HEK293T (cell line): ENCODE measurements around the gene CBFA2T3.

Experiments
- CTCF ChIA-PET: fragments of 350-600 bp; formaldehyde crosslinking; extraction: SDS; loops from one replicate; lab custom pipeline; 2021; ENCODE audit warnings: antibody characterized with exemption, inconsistent platforms; lab: Yijun Ruan, JAX
- POLR2A ChIA-PET: fragments of 350-600 bp; formaldehyde crosslinking; extraction: SDS; loops from one replicate; lab custom pipeline; 2020; ENCODE audit warnings: antibody characterized with exemption, inconsistent platforms; lab: Yijun Ruan, JAX
- DNase-seq: peaks from one replicate; pipeline ENCODE4 v3.0.0; 2012; ENCODE audit warnings: mixed read lengths; ENCODE audit errors: extremely low spot score
- ARNT ChIP-seq: fragments of 450-650 bp; IDR thresholded peaks from 2 replicates; pipeline ENCODE4 v1.6.1; 2017; ENCODE audit warnings: mild to moderate bottlenecking
- BHLHE40 ChIP-seq: fragments of 450-650 bp; IDR thresholded peaks from 2 replicates; pipeline ENCODE4 v1.6.1; 2016; ENCODE audit warnings: mild to moderate bottlenecking, moderate library complexity, borderline replicate concordance
- CTBP1 ChIP-seq: fragments of 450-650 bp; IDR thresholded peaks from 2 replicates; pipeline ENCODE4 v1.6.1; 2016; ENCODE audit warnings: borderline replicate concordance
- ELF4 ChIP-seq: fragments of 450-650 bp; IDR thresholded peaks from 2 replicates; pipeline ENCODE4 v1.6.1; 2017; ENCODE audit warnings: antibody characterized with exemption
- FOXA1 ChIP-seq: fragments of 450-650 bp; IDR thresholded peaks from 2 replicates; pipeline ENCODE4 v1.6.1; 2016; ENCODE audit warnings: mild to moderate bottlenecking
- FOXK2 ChIP-seq: fragments of 450-650 bp; IDR thresholded peaks from 2 replicates; pipeline ENCODE4 v1.6.1; 2016; ENCODE audit warnings: mild to moderate bottlenecking
- FOXM1 ChIP-seq: fragments of 450-650 bp; IDR thresholded peaks from 2 replicates; pipeline ENCODE4 v1.6.1; 2017; ENCODE audit warnings: mild to moderate bottlenecking, borderline replicate concordance
- HDGF ChIP-seq: fragments of 450-650 bp; IDR thresholded peaks from 2 replicates; pipeline ENCODE4 v1.6.1; 2017; ENCODE audit warnings: antibody characterized with exemption, borderline replicate concordance
- L3MBTL2 ChIP-seq: fragments of 450-650 bp; conservative IDR thresholded peaks from 2 replicates; pipeline ENCODE4 v1.6.1; 2016; ENCODE audit warnings: mild to moderate bottlenecking
- LEF1 ChIP-seq: fragments of 450-650 bp; IDR thresholded peaks from 2 replicates; pipeline ENCODE4 v1.6.1; 2017; ENCODE audit warnings: mild to moderate bottlenecking, borderline replicate concordance
- NFRKB ChIP-seq: fragments of 450-650 bp; IDR thresholded peaks from 2 replicates; pipeline ENCODE4 v1.6.1; 2016; ENCODE audit warnings: mild to moderate bottlenecking, moderate library complexity
- PKNOX1 ChIP-seq: fragments of 450-650 bp; IDR thresholded peaks from 2 replicates; pipeline ENCODE4 v1.6.1; 2016
- SP1 ChIP-seq: fragments of 450-650 bp; IDR thresholded peaks from 2 replicates; pipeline ENCODE4 v1.6.1; 2017
- SUZ12 ChIP-seq: fragments of 450-650 bp; IDR thresholded peaks from 2 replicates; pipeline ENCODE4 v1.6.1; 2016; ENCODE audit warnings: mild to moderate bottlenecking
- TARDBP ChIP-seq: fragments of 450-650 bp; IDR thresholded peaks from 2 replicates; pipeline ENCODE4 v1.6.1; 2016
- ZNF384 ChIP-seq: fragments of 450-650 bp; IDR thresholded peaks from 2 replicates; pipeline ENCODE4 v1.6.1; 2016

CBFA2T3 gene

GRCh38 chr16:88855736-88856121 is 121.3 kb downstream of the CBFA2T3 start:
- ChIA-PET CTCF (interaction anchor here (0.8 kb wide), 1 partner anchor 40 kb away, joined by 4 read pairs; no protein-coding TSS in a partner anchor), POLR2A (no interaction called here)
- DNase-seq, result no peak
- no peak for TF ChIP-seq CTBP1
- TF ChIP-seq ZNF384, result no peak
- no peak for TF ChIP-seq FOXA1
- no peak for TF ChIP-seq FOXK2

- TF ChIP-seq HDGF (no peak), ARNT (no peak), BHLHE40 (no peak), L3MBTL2 (no peak), FOXM1 (no peak), FOXK2 (no peak), SP1 (no peak), PKNOX1 (no peak), SUZ12 (no peak), CTBP1 (no peak), ELF4 (no peak)
- ChIA-PET CTCF (no interaction called here), POLR2A (no interaction called here)
- DNase-seq, result no peak
Measured at GRCh38 chr16:88855176-88855575, 121.8 kb downstream of the CBFA2T3 start.

GRCh38 chr16:88854306-88855111 is 122.5 kb downstream of the CBFA2T3 start:
- no peak for DNase-seq
- no peak for TF ChIP-seq LEF1
- no peak for TF ChIP-seq ARNT
- no peak for TF ChIP-seq ELF4
- no peak for TF ChIP-seq SUZ12
- no peak for TF ChIP-seq PKNOX1
- TF ChIP-seq FOXM1, result no peak
- TF ChIP-seq NFRKB, result no peak
- TF ChIP-seq CTBP1, result no peak
- TF ChIP-seq HDGF, result no peak
- no peak for TF ChIP-seq L3MBTL2
- TF ChIP-seq ZNF384, result no peak
- no peak for TF ChIP-seq FOXA1
- TF ChIP-seq TARDBP, result no peak
- no peak for TF ChIP-seq SP1
- TF ChIP-seq BHLHE40, result no peak
- no peak for TF ChIP-seq FOXK2
- POLR2A ChIA-PET, result no interaction called here
- CTCF ChIA-PET, result no interaction called here

GRCh38 chr16:88853325-88853941 is 123.6 kb downstream of the CBFA2T3 start:
- CTCF ChIA-PET, result no interaction called here
- POLR2A ChIA-PET, result no interaction called here
- DNase-seq, result no peak
- no peak for TF ChIP-seq ARNT

GRCh38 chr16:88851616-88852015 is 125.4 kb downstream of the CBFA2T3 start:
- ChIA-PET CTCF (no interaction called here), POLR2A (no interaction called here)
- DNase-seq, result no peak
- no peak for TF ChIP-seq L3MBTL2
- TF ChIP-seq BHLHE40, result no peak
- TF ChIP-seq FOXA1, result no peak

- ChIA-PET CTCF (no interaction called here), POLR2A (no interaction called here)
- no peak for DNase-seq
- no peak for TF ChIP-seq FOXA1
- no peak for TF ChIP-seq ZNF384
- no peak for TF ChIP-seq SUZ12
- no peak for TF ChIP-seq NFRKB
- no peak for TF ChIP-seq ARNT
- TF ChIP-seq LEF1, result no peak
- TF ChIP-seq BHLHE40, result no peak
- TF ChIP-seq HDGF, result no peak
- TF ChIP-seq SP1, result no peak
Measured at GRCh38 chr16:88850531-88851199, 126.3 kb downstream of the CBFA2T3 start.

GRCh38 chr16:88848557-88848956 is 128.4 kb downstream of the CBFA2T3 start:
- CTCF ChIA-PET, result no interaction called here
- POLR2A ChIA-PET, result no interaction called here
- no peak for DNase-seq
- TF ChIP-seq TARDBP (no peak), FOXM1 (no peak)
